ENCODE results near the gene DGCR2.
"Not testable (repeated sequence)": the region's sequence is repeated elsewhere in the genome, so short reads cannot be mapped to it uniquely, and the experiment has no call there.

DGCR2 gene

GRCh38 chr22:19002684-19003038, 119.6 kb downstream of the DGCR2 start:
- no peaks in the 10 kb centered on the region for H3K36me3 ChIP-seq (ENCODE audit: insufficient read depth, low read length)
- 86% methylated on average over 5 of the region's 5 CpGs for WGBS
- no peak overlapping the region for H3K4me3 ChIP-seq (ENCODE audit: low read length)
- no peak overlapping the region for H3K27ac ChIP-seq (ENCODE audit: low read depth, low read length)
- no peaks in the 10 kb centered on the region for H3K4me1 ChIP-seq (ENCODE audit: insufficient read depth, low read length)
- H3K27me3 ChIP-seq (ENCODE audit: insufficient read depth, low read length) = no peaks in the 10 kb centered on the region
- no peak overlapping the region for H3K9ac ChIP-seq (ENCODE audit: low read depth, low read length)
- no peaks in the 10 kb centered on the region for H3K9me3 ChIP-seq (ENCODE audit: insufficient read depth, low read depth, low read length)

- no peak overlapping the region for H3K9ac ChIP-seq (ENCODE audit: low read depth, low read length)
- no peaks in the 10 kb centered on the region for H3K36me3 ChIP-seq (ENCODE audit: insufficient read depth, low read length)
- H3K27ac ChIP-seq (ENCODE audit: low read depth, low read length) = no peak overlapping the region
- no peaks in the 10 kb centered on the region for H3K27me3 ChIP-seq (ENCODE audit: insufficient read depth, low read length)
- H3K9me3 ChIP-seq (ENCODE audit: insufficient read depth, low read depth, low read length) = no peaks in the 10 kb centered on the region
- WGBS = 95% methylated on average over 2 of the region's 2 CpGs
- no peak overlapping the region for H3K4me3 ChIP-seq (ENCODE audit: low read length)
- H3K4me1 ChIP-seq (ENCODE audit: insufficient read depth, low read length) = no peaks in the 10 kb centered on the region
These were observed 121.0 kb downstream of the DGCR2 start for GRCh38 chr22:19001204-19001603.

- not testable (repeated sequence) for H3K27me3 ChIP-seq (ENCODE audit: insufficient read depth, low read length); H3K9ac ChIP-seq (ENCODE audit: low read depth, low read length); H3K4me3 ChIP-seq (ENCODE audit: low read length); H3K4me1 ChIP-seq (ENCODE audit: insufficient read depth, low read length); H3K36me3 ChIP-seq (ENCODE audit: insufficient read depth, low read length); H3K27ac ChIP-seq (ENCODE audit: low read depth, low read length); H3K9me3 ChIP-seq (ENCODE audit: insufficient read depth, low read depth, low read length)
- 100% methylated on average over 1 of the region's 2 CpGs for WGBS
These were observed 122.1 kb downstream of the DGCR2 start for GRCh38 chr22:19000106-19000505.

- H3K36me3 ChIP-seq (ENCODE audit: insufficient read depth, low read length) = no peaks in the 10 kb centered on the region
- H3K4me3 ChIP-seq (ENCODE audit: low read length) = no peak overlapping the region
- WGBS = 91% methylated on average over 6 of the region's 6 CpGs
- no peak overlapping the region for H3K27ac ChIP-seq (ENCODE audit: low read depth, low read length)
- H3K27me3 ChIP-seq (ENCODE audit: insufficient read depth, low read length) = no peaks in the 10 kb centered on the region
- no peaks in the 10 kb centered on the region; the same call in 1 of the 2 replicates for H3K4me1 ChIP-seq (ENCODE audit: insufficient read depth, low read length)
- H3K9ac ChIP-seq (ENCODE audit: low read depth, low read length) = no peak overlapping the region
- no peaks in the 10 kb centered on the region for H3K9me3 ChIP-seq (ENCODE audit: insufficient read depth, low read depth, low read length)
These were observed 122.8 kb downstream of the DGCR2 start for GRCh38 chr22:18999416-18999815.

GRCh38 chr22:18999008-18999407, 123.2 kb downstream of the DGCR2 start:
- H3K4me1 ChIP-seq (ENCODE audit: insufficient read depth, low read length) = no peaks in the 10 kb centered on the region; the same call in 1 of the 2 replicates
- no peaks in the 10 kb centered on the region for H3K9me3 ChIP-seq (ENCODE audit: insufficient read depth, low read depth, low read length)
- 39% methylated on average over 12 of the region's 12 CpGs for WGBS
- H3K9ac ChIP-seq (ENCODE audit: low read depth, low read length) = no peak overlapping the region
- H3K27me3 ChIP-seq (ENCODE audit: insufficient read depth, low read length) = no peaks in the 10 kb centered on the region
- H3K27ac ChIP-seq (ENCODE audit: low read depth, low read length) = no peak overlapping the region
- H3K36me3 ChIP-seq (ENCODE audit: insufficient read depth, low read length) = no peaks in the 10 kb centered on the region
- H3K4me3 ChIP-seq (ENCODE audit: low read length) = no peak overlapping the region

- Histone ChIP-seq H3K27ac (ENCODE audit: low read depth, low read length) (no peak overlapping the region), H3K4me3 (ENCODE audit: low read length) (no peak overlapping the region), H3K27me3 (ENCODE audit: insufficient read depth, low read length) (no peaks in the 10 kb centered on the region), H3K4me1 (ENCODE audit: insufficient read depth, low read length) (no peaks in the 10 kb centered on the region; the same call in 1 of the 2 replicates), H3K36me3 (ENCODE audit: insufficient read depth, low read length) (no peaks in the 10 kb centered on the region), H3K9me3 (ENCODE audit: insufficient read depth, low read depth, low read length) (no peaks in the 10 kb centered on the region), H3K9ac (ENCODE audit: low read depth, low read length) (no peak overlapping the region)
- 82% methylated on average over 22 of the region's 22 CpGs for WGBS
These were observed 124.3 kb downstream of the DGCR2 start for GRCh38 chr22:18997925-18998315.

GRCh38 chr22:18997306-18997924, 124.8 kb downstream of the DGCR2 start:
- H3K4me1 ChIP-seq (ENCODE audit: insufficient read depth, low read length) = no peaks in the 10 kb centered on the region; the same call in 1 of the 2 replicates
- no peaks in the 10 kb centered on the region for H3K27me3 ChIP-seq (ENCODE audit: insufficient read depth, low read length)
- no peak overlapping the region for H3K4me3 ChIP-seq (ENCODE audit: low read length)
- H3K9ac ChIP-seq (ENCODE audit: low read depth, low read length) = no peak overlapping the region
- no peaks in the 10 kb centered on the region for H3K9me3 ChIP-seq (ENCODE audit: insufficient read depth, low read depth, low read length)
- WGBS = 94% methylated on average over 12 of the region's 12 CpGs
- H3K36me3 ChIP-seq (ENCODE audit: insufficient read depth, low read length) = no peaks in the 10 kb centered on the region
- H3K27ac ChIP-seq (ENCODE audit: low read depth, low read length) = no peak overlapping the region

- no peaks in the 10 kb centered on the region for H3K27me3 ChIP-seq (ENCODE audit: insufficient read depth, low read length)
- WGBS = 90% methylated on average over 7 of the region's 9 CpGs
These were observed 125.8 kb downstream of the DGCR2 start for GRCh38 chr22:18996376-18996900.

GRCh38 chr22:18995327-18995711, 126.9 kb downstream of the DGCR2 start:
- Histone ChIP-seq H3K27me3 (ENCODE audit: insufficient read depth, low read length) (no peaks in the 10 kb centered on the region), H3K4me3 (ENCODE audit: low read length) (no peak overlapping the region), H3K9me3 (ENCODE audit: insufficient read depth, low read depth, low read length) (no peaks in the 10 kb centered on the region), H3K27ac (ENCODE audit: low read depth, low read length) (no peak overlapping the region), H3K36me3 (ENCODE audit: insufficient read depth, low read length) (no peaks in the 10 kb centered on the region), H3K4me1 (ENCODE audit: insufficient read depth, low read length) (no peaks in the 10 kb centered on the region; the same call in 1 of the 2 replicates), H3K9ac (ENCODE audit: low read depth, low read length) (no peak overlapping the region)
- 93% methylated on average over 9 of the region's 9 CpGs for WGBS

More at GRCh38 chr22:18996376-18996900, 125.8 kb downstream of the DGCR2 start:
- Histone ChIP-seq H3K9ac (ENCODE audit: low read depth, low read length) (no peak overlapping the region), H3K27ac (ENCODE audit: low read depth, low read length) (no peak overlapping the region), H3K9me3 (ENCODE audit: insufficient read depth, low read depth, low read length) (no peaks in the 10 kb centered on the region), H3K4me3 (ENCODE audit: low read length) (no peak overlapping the region), H3K36me3 (ENCODE audit: insufficient read depth, low read length) (no peaks in the 10 kb centered on the region), H3K4me1 (ENCODE audit: insufficient read depth, low read length) (no peaks in the 10 kb centered on the region; the same call in 1 of the 2 replicates)

GRCh38 chr22:18994701-18995326, 127.4 kb downstream of the DGCR2 start:
- H3K36me3 ChIP-seq (ENCODE audit: insufficient read depth, low read length) = no peaks in the 10 kb centered on the region
- H3K9ac ChIP-seq (ENCODE audit: low read depth, low read length) = no peak overlapping the region
- no peak overlapping the region for H3K4me3 ChIP-seq (ENCODE audit: low read length)
- no peaks in the 10 kb centered on the region for H3K27me3 ChIP-seq (ENCODE audit: insufficient read depth, low read length)
- H3K27ac ChIP-seq (ENCODE audit: low read depth, low read length) = no peak overlapping the region
- no peaks in the 10 kb centered on the region for H3K9me3 ChIP-seq (ENCODE audit: insufficient read depth, low read depth, low read length)
- 64% methylated on average over 15 of the region's 15 CpGs for WGBS
- no peaks in the 10 kb centered on the region; the same call in 1 of the 2 replicates for H3K4me1 ChIP-seq (ENCODE audit: insufficient read depth, low read length)

GRCh38 chr22:18994056-18994455, 128.2 kb downstream of the DGCR2 start:
- Histone ChIP-seq H3K9me3 (ENCODE audit: insufficient read depth, low read depth, low read length) (no peaks in the 10 kb centered on the region), H3K27me3 (ENCODE audit: insufficient read depth, low read length) (no peaks in the 10 kb centered on the region), H3K9ac (ENCODE audit: low read depth, low read length) (no peak overlapping the region), H3K4me3 (ENCODE audit: low read length) (no peak overlapping the region), H3K4me1 (ENCODE audit: insufficient read depth, low read length) (no peaks in the 10 kb centered on the region; the same call in 1 of the 2 replicates), H3K27ac (ENCODE audit: low read depth, low read length) (no peak overlapping the region), H3K36me3 (ENCODE audit: insufficient read depth, low read length) (no peaks in the 10 kb centered on the region)
- 92% methylated on average over 17 of the region's 17 CpGs for WGBS
